ENCODE results near the gene FBXO31.

- TF ChIP-seq, protein P1, sequence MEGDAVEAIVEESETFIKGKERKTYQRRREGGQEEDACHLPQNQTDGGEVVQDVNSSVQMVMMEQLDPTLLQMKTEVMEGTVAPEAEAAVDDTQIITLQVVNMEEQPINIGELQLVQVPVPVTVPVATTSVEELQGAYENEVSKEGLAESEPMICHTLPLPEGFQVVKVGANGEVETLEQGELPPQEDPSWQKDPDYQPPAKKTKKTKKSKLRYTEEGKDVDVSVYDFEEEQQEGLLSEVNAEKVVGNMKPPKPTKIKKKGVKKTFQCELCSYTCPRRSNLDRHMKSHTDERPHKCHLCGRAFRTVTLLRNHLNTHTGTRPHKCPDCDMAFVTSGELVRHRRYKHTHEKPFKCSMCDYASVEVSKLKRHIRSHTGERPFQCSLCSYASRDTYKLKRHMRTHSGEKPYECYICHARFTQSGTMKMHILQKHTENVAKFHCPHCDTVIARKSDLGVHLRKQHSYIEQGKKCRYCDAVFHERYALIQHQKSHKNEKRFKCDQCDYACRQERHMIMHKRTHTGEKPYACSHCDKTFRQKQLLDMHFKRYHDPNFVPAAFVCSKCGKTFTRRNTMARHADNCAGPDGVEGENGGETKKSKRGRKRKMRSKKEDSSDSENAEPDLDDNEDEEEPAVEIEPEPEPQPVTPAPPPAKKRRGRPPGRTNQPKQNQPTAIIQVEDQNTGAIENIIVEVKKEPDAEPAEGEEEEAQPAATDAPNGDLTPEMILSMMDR (IDR thresholded peaks at IDR 0.05): no peak
- no peak for TF ChIP-seq POLR2A (IDR thresholded peaks at IDR 0.05)
These were observed 3.2 kb downstream of the FBXO31 start for GRCh38 chr16:87380403-87380802.
